ENCODE data around the gene AGTRAP.

GRCh38 chr1:11746092-11746491, 10.2 kb downstream of the AGTRAP start:
- TF ChIP-seq CTCF (IDR thresholded peaks at IDR 0.05) (no peak), REST (IDR thresholded peaks at IDR 0.05; ENCODE audit: insufficient read depth in 1 of 2, low read depth in 2 of 2, low read length in 1 of 2) (no peak)

All from Panc1 (cell line).